ENCODE measurements around the gene MED13L. TPM values are rescaled to one million over a fixed set of nuclear protein-coding genes. Genes with fewer than 3 reads are reported as not detected.

Gene MED13L
- total and polyA plus RNA-seq, 2 of the 8 experiments (the other 6 are each of a cell fraction or from before 2014, with no cell fraction given): 15.9 to 51.7 TPM

DNA sequence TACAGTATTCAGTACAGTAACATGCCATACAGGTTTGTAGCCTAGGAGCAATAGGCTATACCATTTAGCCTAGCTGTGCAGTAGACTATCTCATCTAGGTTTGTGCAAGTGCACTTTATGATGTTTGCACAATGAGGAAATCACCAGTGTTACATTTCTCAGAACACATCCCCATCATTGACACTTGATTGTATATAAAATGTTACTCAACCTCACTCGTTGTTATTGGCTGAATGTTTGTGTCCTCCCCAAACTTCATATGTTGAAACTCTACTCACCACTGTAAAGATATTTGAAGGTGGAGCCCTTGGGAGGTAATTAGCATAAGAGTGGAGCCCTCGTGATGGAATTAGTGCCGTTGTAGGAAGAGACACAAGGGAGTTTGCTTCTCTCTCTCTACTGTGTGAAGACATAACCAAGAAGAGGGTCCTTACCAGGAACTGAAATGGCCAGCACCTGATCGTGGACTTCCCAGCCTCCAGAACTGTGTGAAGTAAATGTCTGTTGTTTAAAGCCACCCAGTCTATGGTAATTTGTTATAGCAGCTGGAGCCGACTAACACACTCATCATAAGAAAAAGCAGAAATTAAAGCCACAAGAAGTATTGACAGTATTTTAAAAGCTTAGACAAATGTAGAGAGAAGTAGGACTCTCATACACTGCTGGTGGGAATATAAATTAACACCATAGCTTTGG, 3.2 kb upstream of the MED13L start:
- ChIA-PET POLR2A (ENCODE audit: partially characterized antibody) (interaction anchor here (0.9 kb wide), 1 partner anchor 10 kb away, joined by 4 read pairs; no protein-coding TSS in a partner anchor), CTCF (ENCODE audit: partially characterized antibody) (interaction anchor here (0.9 kb wide), 2 partner anchors 323 to 407 kb away, joined by 3 read pairs; no protein-coding TSS in a partner anchor)
- DNase-seq (ENCODE audit: low read depth in 1 of 2, low spot score in 2 of 2): no peak
- H2BK12ac ChIP-seq (ENCODE audit: low read depth, low read length): no peak overlapping the region
- no peaks in the 10 kb centered on the region for H3K27me3 ChIP-seq (replicated peaks in 1 of 4; ENCODE audit: control insufficient read depth in 3 of 4, extremely low read depth in 1 of 4, insufficient read depth in 3 of 4, low read length in 3 of 4)
- H2BK15ac ChIP-seq (ENCODE audit: low read length): no peak overlapping the region
- H2BK120ac ChIP-seq (replicated peaks; ENCODE audit: low read depth, low read length): no peak overlapping the region
- H4K5ac ChIP-seq (ENCODE audit: insufficient read length, low read depth, low read length): no peak overlapping the region
- peaks cover 0 to 10% of the 10 kb centered on the region in 2 experiments; a peak in 3 of 4 replicates for H3K79me2 ChIP-seq (ENCODE audit: control insufficient read depth in 1 of 2, insufficient read depth in 2 of 2, low read length in 2 of 2)
- H2AK5ac ChIP-seq (ENCODE audit: low read depth, low read length): no peak overlapping the region
- TF ChIP-seq BACH1 (IDR thresholded peaks at IDR 0.05; ENCODE audit: low read length): no peak
- no peak overlapping the region for H3K56ac ChIP-seq (replicated peaks; ENCODE audit: insufficient read length, low read depth, low read length)
- H3K23ac ChIP-seq (ENCODE audit: insufficient read length): no peak overlapping the region
- no peak overlapping the region for H2BK5ac ChIP-seq (ENCODE audit: low read depth, low read length)
- FAIRE-seq: no peak
- no peak overlapping the region for H3K4me3 ChIP-seq (ENCODE audit: extremely low read depth in 1 of 4, insufficient read depth in 2 of 4, low read depth in 3 of 4, low read length in 4 of 4)
- no peak overlapping the region for H4K8ac ChIP-seq (ENCODE audit: extremely low read depth, insufficient read depth, low read length)
- H3K4me2 ChIP-seq (ENCODE audit: insufficient read depth in 1 of 2, low read depth in 2 of 2, low read length in 2 of 2): no peak overlapping the region
- no peak overlapping the region for H3K27ac ChIP-seq (ENCODE audit: low read depth, low read length)
- peaks cover 0 to 6% of the 10 kb centered on the region in 2 experiments for H4K20me1 ChIP-seq (replicated peaks in 1 of 2; ENCODE audit: control insufficient read depth in 1 of 2, insufficient read depth in 2 of 2, low read length in 2 of 2)
- no peak overlapping the region for H3K9ac ChIP-seq (replicated peaks in 1 of 4; ENCODE audit: extremely low read depth in 1 of 4, low read depth in 3 of 4, low read length in 3 of 4)
- H3K79me1 ChIP-seq (ENCODE audit: low read depth, low read length): no peaks in the 10 kb centered on the region
- no peaks in the 10 kb centered on the region for H3K9me3 ChIP-seq (ENCODE audit: insufficient read depth in 2 of 2, low read depth in 1 of 2, low read length in 1 of 2)
- WGBS, 2 experiments (ENCODE audit: extremely low coverage in 1 of 2, insufficient coverage in 1 of 2, insufficient read length in 1 of 2, insufficient replicate concordance in 2 of 2, low coverage in 1 of 2, low lambda C conversion rate in 2 of 2, missing lambda C conversion rate in 1 of 2): 50% methylated on average over 5 of the region's 5 CpGs; no CpG with 5 or more reads in 1 of the 2 experiments
- no peak overlapping the region for H3K18ac ChIP-seq (ENCODE audit: extremely low read depth, low read length)
- H3K23me2 ChIP-seq (ENCODE audit: low read depth, low read length): peaks cover 9% of the 10 kb centered on the region; the same call in 1 of the 2 replicates
- H3K14ac ChIP-seq (ENCODE audit: insufficient read length): no peak overlapping the region
- 0 out of 2 replicates have a peak overlapping the region, but pooled peaks have one; percentile 18 for H2AFZ ChIP-seq (ENCODE audit: low read length)
- H4K91ac ChIP-seq (replicated peaks; ENCODE audit: insufficient read length, low read length): no peak overlapping the region
- H3K4ac ChIP-seq (replicated peaks; ENCODE audit: insufficient read length, low read depth, low read length): no peak overlapping the region
- H3K4me1 ChIP-seq (replicated peaks in 1 of 4; ENCODE audit: control insufficient read depth in 3 of 4, insufficient read depth in 4 of 4, low read length in 3 of 4): peaks cover 2 to 13% (median 3%) of the 10 kb centered on the region in 4 experiments; a peak in 3 of 7 replicates
- no peak overlapping the region; the same call in 1 of the 2 replicates for H2BK20ac ChIP-seq (ENCODE audit: low read length)
- H3K36me3 ChIP-seq (ENCODE audit: control insufficient read depth in 2 of 4, insufficient read depth in 4 of 4, low read length in 3 of 4): no peaks in the 10 kb centered on the region
